ENCODE measurements around the gene ABT1. TPM values are rescaled to one million over a fixed set of nuclear protein-coding genes. Genes with fewer than 3 reads are reported as not detected.

Gene ABT1
- polyA plus RNA-seq, 1 donor, result 15.4 TPM

DNA sequence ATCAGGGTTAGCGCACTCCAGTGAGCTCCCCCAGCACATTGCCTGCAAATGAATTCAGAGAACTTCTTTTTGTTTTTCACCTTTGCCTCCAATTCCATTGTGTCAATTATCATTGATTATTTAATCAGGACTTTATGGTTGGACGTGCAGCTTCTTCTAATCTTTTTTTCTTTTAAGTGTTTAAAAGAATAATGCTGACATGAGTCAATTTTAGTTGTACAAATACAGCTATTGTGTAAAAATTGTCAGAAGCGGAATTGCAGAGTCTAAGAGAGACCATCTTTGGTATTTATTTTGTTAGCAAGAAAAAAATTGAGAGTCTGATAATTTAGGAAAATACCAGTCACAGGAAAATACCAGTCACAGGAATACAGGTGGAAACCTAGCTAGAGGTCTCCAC lies 5.5 kb downstream of the ABT1 start:
- H3K27ac ChIP-seq (ENCODE audit: low read length), result no peak overlapping the region
- H3K9me3 ChIP-seq (ENCODE audit: control insufficient read depth, low read depth, low read length), result no peaks in the 10 kb centered on the region
- no peak overlapping the region for H3K4me3 ChIP-seq (ENCODE audit: low read length)
- WGBS (ENCODE audit: insufficient coverage, low lambda C conversion rate), result 65% methylated on average over 2 of the region's 3 CpGs
- DNase-seq, result no peak
- peaks cover 6% of the 10 kb centered on the region for H3K4me1 ChIP-seq (ENCODE audit: control insufficient read depth, insufficient read depth, low read length)
- peaks cover 20% of the 10 kb centered on the region for H3K36me3 ChIP-seq (ENCODE audit: control insufficient read depth, insufficient read depth, low read length)
- H3K27me3 ChIP-seq (ENCODE audit: control insufficient read depth, insufficient read depth, low read length), result no peaks in the 10 kb centered on the region

DNA sequence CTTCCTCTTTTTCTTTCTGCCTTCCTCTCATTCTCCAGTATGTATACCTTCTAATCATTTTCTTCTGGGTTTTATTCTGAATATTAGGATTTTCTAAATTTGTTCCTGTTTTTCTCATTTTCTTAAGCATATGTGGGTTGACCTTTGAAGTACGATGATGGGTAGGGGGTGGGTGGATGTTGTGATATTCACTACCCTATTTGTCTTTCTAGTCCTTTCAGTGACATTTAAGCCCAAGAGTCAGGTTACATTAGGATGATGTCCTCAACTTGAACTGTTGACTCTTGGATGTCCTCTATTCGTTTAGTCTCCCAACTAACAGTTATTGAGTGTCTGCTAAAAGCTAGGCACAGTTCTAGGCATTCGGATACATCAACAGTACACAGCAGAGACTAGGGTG lies 7.3 kb downstream of the ABT1 start:
- Histone ChIP-seq H3K4me3 (ENCODE audit: low read length) (no peak overlapping the region), H3K9me3 (ENCODE audit: control insufficient read depth, low read depth, low read length) (no peaks in the 10 kb centered on the region), H3K27ac (ENCODE audit: low read length) (no peak overlapping the region), H3K4me1 (ENCODE audit: control insufficient read depth, insufficient read depth, low read length) (no peaks in the 10 kb centered on the region), H3K27me3 (ENCODE audit: control insufficient read depth, insufficient read depth, low read length) (no peaks in the 10 kb centered on the region), H3K36me3 (ENCODE audit: control insufficient read depth, insufficient read depth, low read length) (peaks cover 9% of the 10 kb centered on the region)
- 80% methylated on average over 1 of the region's 3 CpGs for WGBS (ENCODE audit: insufficient coverage, low lambda C conversion rate)
- DNase-seq, result no peak

DNA sequence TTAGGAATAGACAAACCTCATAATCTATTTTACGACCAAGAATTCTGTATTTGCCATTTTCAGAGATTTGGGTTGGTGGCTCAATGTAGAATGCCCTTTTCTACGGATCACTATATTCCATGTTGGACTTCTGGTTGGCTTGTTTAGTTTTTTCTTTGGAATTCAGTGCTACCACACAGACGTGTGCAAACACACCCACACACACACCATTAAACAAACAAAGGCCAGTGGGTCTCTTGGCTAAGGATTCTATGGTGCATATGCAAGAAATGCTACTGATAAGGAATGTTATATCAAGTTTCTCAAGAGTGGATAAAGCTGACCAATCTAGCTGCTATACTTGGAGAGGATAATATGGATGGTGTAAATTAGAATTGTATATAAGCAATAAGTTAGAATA lies 8.0 kb downstream of the ABT1 start:
- Histone ChIP-seq H3K27ac (ENCODE audit: low read length) (no peak overlapping the region), H3K27me3 (ENCODE audit: control insufficient read depth, insufficient read depth, low read length) (no peaks in the 10 kb centered on the region)

DNA sequence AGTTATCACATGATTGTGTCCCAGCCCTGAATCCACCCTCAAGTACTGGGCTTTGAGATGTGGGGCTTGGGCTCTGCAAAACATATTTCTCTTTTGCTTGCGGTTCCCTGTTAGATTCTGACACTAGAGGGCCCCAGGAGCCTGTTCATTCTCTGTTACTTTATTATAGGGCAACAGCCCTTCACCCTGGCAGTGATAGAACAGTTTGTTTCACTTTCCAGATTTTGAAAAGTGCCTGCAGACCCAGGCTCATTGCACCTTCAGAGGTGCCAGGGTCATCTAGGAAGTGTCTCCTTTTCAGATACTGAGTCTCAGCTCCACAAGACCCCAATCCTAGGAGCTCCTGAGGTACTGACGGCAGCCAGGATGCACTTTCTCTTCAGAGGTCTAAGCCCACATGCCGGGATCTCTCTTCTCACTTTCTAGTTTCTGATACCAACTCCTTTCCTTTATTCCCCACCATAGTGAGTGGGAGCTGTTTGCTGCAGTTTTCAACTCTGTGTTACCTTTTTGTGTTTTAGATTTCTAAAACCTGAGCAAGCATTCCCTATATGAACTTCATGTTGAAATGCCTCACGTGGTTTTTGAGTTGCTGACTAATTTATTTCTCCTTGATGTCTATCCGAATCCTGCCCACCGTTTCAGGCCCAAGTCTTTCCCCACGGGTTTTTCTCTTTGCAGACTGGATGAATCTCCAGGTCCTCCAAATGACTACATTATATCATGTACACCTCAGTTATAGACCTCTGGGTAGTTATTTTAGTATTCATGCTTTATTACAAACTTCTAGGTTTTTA lies 10.9 kb downstream of the ABT1 start:
- 73% methylated on average over 2 of the region's 7 CpGs for WGBS (ENCODE audit: insufficient coverage, low lambda C conversion rate)
- H3K9me3 ChIP-seq (ENCODE audit: control insufficient read depth, low read depth, low read length), result no peaks in the 10 kb centered on the region
- H3K4me3 ChIP-seq (ENCODE audit: low read length), result peak overlapping the region; percentile 34
- H3K4me1 ChIP-seq (ENCODE audit: control insufficient read depth, insufficient read depth, low read length), result no peaks in the 10 kb centered on the region
- H3K36me3 ChIP-seq (ENCODE audit: control insufficient read depth, insufficient read depth, low read length), result no peaks in the 10 kb centered on the region
- no peak overlapping the region for H3K27ac ChIP-seq (ENCODE audit: low read length)
- peaks cover 24% of the 10 kb centered on the region for H3K27me3 ChIP-seq (ENCODE audit: control insufficient read depth, insufficient read depth, low read length)
- peak; percentile 54 to 67 for DNase-seq

More for the DNA sequence above, 8.0 kb downstream of the ABT1 start:
- no CpG with 5 or more reads among the region's 3 CpGs for WGBS (ENCODE audit: insufficient coverage, low lambda C conversion rate)
- Histone ChIP-seq H3K36me3 (ENCODE audit: control insufficient read depth, insufficient read depth, low read length) (peaks cover 1% of the 10 kb centered on the region), H3K9me3 (ENCODE audit: control insufficient read depth, low read depth, low read length) (no peaks in the 10 kb centered on the region), H3K4me1 (ENCODE audit: control insufficient read depth, insufficient read depth, low read length) (no peaks in the 10 kb centered on the region), H3K4me3 (ENCODE audit: low read length) (no peak overlapping the region)
- DNase-seq, result no peak

DNA sequence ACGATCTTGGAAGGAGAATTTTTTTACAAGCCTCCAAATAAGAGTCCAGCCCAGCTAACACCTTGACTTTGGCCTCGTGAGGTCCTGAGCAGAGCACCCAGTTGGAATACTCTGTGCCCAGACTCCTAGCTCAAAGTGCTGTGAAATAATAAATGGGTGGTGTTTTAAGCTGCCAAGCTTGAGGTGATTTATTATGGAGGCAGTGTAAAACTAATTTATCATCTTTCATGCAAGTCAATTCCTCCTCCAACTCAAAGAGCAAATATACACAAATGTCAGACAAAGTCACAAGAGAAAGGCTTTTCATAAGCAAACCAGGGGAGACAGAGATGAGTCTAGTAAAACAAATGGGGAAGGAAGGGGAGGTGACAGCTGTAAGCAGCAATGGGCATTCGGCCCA lies 12.7 kb downstream of the ABT1 start:
- peaks cover 4% of the 10 kb centered on the region for H3K4me1 ChIP-seq (ENCODE audit: control insufficient read depth, insufficient read depth, low read length)
- WGBS (ENCODE audit: insufficient coverage, low lambda C conversion rate), result no CpG with 5 or more reads among the region's 3 CpGs
- H3K27me3 ChIP-seq (ENCODE audit: control insufficient read depth, insufficient read depth, low read length), result peaks cover 42% of the 10 kb centered on the region
- no peak overlapping the region for H3K27ac ChIP-seq (ENCODE audit: low read length)
- H3K4me3 ChIP-seq (ENCODE audit: low read length), result no peak overlapping the region
- no peaks in the 10 kb centered on the region for H3K36me3 ChIP-seq (ENCODE audit: control insufficient read depth, insufficient read depth, low read length)
- H3K9me3 ChIP-seq (ENCODE audit: control insufficient read depth, low read depth, low read length), result no peaks in the 10 kb centered on the region
- no peak for DNase-seq

DNA sequence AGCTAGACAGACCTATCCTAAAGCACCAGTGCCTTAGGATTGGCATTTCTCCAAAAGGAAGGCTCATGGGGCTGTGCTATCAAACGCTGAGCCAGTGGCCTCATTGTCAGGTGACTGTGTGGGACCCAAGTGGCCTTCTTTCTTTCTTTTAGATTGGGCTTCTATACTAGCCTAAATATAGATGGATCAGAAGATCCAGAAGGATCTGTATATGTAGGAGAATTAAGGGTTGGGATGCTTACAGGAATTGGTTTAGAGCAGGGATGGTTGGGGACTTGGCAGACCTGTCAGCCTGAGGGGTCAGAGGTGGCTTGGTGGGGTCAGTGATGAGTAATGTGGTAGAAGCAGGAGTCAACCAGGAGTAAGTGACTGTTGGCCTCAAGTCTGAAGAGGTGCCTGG lies 14.8 kb downstream of the ABT1 start:
- Histone ChIP-seq H3K4me3 (ENCODE audit: low read length) (no peak overlapping the region), H3K36me3 (ENCODE audit: control insufficient read depth, insufficient read depth, low read length) (no peaks in the 10 kb centered on the region), H3K27me3 (ENCODE audit: control insufficient read depth, insufficient read depth, low read length) (peaks cover 53% of the 10 kb centered on the region), H3K4me1 (ENCODE audit: control insufficient read depth, insufficient read depth, low read length) (peaks cover 4% of the 10 kb centered on the region), H3K27ac (ENCODE audit: low read length) (no peak overlapping the region), H3K9me3 (ENCODE audit: control insufficient read depth, low read depth, low read length) (peaks cover 2% of the 10 kb centered on the region)
- no peak for DNase-seq
- no CpG with 5 or more reads among the region's 1 CpG for WGBS (ENCODE audit: insufficient coverage, low lambda C conversion rate)

DNA sequence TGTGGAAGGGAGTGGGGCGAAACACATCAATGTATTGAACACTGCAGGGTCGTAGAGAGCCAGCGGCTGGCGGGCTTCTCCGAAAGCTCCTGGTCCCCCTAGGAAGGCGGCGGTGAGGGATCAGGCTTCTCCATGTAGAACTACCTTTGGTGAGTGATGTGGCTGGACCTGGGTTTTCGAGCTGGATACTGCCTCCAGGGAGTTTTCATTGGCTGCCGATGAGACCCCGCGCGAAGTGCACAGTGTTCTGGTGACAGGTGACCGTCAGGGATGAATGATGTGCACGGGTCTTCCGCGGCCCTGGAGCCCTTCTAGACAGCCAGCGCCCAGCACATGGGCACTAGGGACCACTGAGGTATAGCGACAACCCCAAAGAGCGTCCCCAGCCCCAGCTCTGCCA lies 16.4 kb downstream of the ABT1 start:
- peaks cover 4% of the 10 kb centered on the region for H3K4me1 ChIP-seq (ENCODE audit: control insufficient read depth, insufficient read depth, low read length)
- H3K4me3 ChIP-seq (ENCODE audit: low read length), result no peak overlapping the region
- H3K9me3 ChIP-seq (ENCODE audit: control insufficient read depth, low read depth, low read length), result peaks cover 3% of the 10 kb centered on the region
- no peaks in the 10 kb centered on the region for H3K36me3 ChIP-seq (ENCODE audit: control insufficient read depth, insufficient read depth, low read length)
- DNase-seq, result no peak
- H3K27ac ChIP-seq (ENCODE audit: low read length), result no peak overlapping the region
- peaks cover 53% of the 10 kb centered on the region for H3K27me3 ChIP-seq (ENCODE audit: control insufficient read depth, insufficient read depth, low read length)
- no CpG with 5 or more reads among the region's 19 CpGs for WGBS (ENCODE audit: insufficient coverage, low lambda C conversion rate)

DNA sequence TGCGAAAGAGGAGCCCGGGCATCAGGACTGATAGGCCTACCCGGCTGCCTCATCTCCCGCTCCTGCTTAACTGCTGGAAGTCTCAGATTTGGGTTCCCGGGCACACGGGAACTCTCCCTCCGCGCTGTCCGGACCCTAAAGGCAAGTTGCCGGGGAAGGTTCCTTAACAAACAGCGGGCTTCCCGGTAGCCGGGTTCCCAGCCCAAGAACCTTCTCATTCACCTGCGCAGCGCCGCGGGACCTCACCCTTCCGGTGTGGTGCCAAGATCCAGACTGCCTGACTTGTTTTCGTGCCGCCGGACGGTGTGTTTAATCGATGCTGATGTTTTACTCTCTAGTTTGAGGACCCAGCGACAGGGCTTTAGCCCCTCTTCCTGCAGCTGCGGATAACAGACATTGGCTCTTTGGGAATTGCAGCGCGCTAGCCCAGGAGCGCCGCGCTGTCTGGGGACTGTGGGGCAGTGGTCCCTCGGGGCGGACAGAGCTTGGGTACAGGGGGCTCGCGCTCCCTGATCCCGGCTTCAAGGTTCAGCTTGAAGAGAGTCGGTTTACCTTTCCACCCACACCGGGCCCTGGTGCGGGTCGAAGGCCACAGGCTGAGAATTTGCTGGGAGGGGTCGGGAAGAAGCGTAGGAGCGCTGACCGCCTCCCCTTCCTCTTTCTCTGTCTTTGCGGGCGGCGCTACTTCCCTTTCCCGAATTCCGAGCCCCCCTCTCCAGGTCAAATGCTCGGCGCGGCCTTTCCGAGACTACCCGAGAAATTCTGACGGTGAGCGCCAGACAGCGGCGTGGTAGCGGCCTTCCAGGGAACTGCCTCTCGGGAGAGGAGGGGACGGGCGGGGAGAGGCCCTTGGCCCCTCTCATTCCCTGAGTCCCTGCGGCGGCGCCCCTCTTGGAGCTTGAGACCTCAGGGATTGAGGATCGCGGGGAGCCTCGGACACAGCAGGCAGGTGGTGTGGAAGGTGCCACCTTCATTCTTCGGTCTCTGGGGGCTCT lies 17.2 kb downstream of the ABT1 start:
- Histone ChIP-seq H3K4me3 (ENCODE audit: low read length) (peak overlapping the region; percentile 37), H3K36me3 (ENCODE audit: control insufficient read depth, insufficient read depth, low read length) (no peaks in the 10 kb centered on the region), H3K4me1 (ENCODE audit: control insufficient read depth, insufficient read depth, low read length) (peaks cover 4% of the 10 kb centered on the region), H3K9me3 (ENCODE audit: control insufficient read depth, low read depth, low read length) (peaks cover 3% of the 10 kb centered on the region), H3K27ac (ENCODE audit: low read length) (no peak overlapping the region), H3K27me3 (ENCODE audit: control insufficient read depth, insufficient read depth, low read length) (peaks cover 53% of the 10 kb centered on the region)
- DNase-seq, result peak in 1 of 2 donors; percentile 41
- no CpG with 5 or more reads among the region's 68 CpGs for WGBS (ENCODE audit: insufficient coverage, low lambda C conversion rate)

DNA sequence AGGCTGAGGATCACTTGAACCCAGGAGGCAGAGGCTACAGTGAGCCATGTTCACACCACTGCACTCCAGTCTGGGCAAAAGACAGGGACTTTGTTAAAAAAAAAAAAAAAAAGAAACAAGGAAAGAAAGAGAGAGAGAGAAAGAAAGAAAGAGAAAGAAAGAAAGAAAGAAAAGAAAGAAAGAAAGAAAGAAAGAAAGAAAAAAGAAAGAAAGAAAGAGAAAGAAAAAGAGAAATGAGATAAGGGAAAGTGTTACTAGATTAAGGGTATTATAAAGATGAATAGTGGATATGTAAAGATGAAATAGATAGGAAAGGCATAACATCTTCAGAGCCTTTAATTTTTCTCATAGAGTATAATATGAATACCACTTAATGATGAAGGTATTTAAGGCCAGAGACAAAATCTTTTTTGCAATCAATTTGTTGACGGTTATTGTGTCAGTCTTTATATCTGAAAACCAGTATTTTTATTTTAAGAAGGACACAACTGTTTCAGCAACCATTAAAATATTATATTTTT lies 26.6 kb downstream of the ABT1 start:
- Histone ChIP-seq H3K27me3 (ENCODE audit: control insufficient read depth, insufficient read depth, low read length) (peaks cover 4% of the 10 kb centered on the region), H3K4me1 (ENCODE audit: control insufficient read depth, insufficient read depth, low read length) (no peaks in the 10 kb centered on the region)
- no CpG with 5 or more reads among the region's 1 CpG for WGBS (ENCODE audit: insufficient coverage, low lambda C conversion rate)

DNA sequence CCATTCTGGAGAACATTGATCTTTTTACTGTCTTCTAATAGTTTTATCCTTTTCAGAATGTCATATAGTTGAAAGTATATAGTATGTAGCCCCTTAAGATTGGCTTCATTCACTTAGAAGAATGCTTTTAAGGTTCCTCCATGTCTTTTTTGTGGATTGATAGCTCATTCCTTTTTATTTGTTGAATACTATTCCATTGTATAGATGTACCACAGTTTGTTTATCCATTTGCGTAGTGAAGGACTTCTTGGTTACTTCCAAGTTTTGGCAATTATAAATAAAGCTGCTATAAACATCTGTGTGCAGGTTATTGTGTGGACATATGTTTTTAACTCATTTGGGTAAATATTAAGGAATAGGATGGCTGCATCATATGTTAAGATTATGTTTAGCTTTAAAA lies 27.8 kb downstream of the ABT1 start:
- no peaks in the 10 kb centered on the region for H3K4me1 ChIP-seq (ENCODE audit: control insufficient read depth, insufficient read depth, low read length)
- no CpG with 5 or more reads among the region's 1 CpG for WGBS (ENCODE audit: insufficient coverage, low lambda C conversion rate)
- H3K27ac ChIP-seq (ENCODE audit: low read length), result no peak overlapping the region
- no peaks in the 10 kb centered on the region for H3K9me3 ChIP-seq (ENCODE audit: control insufficient read depth, low read depth, low read length)
- no peak for DNase-seq
- H3K27me3 ChIP-seq (ENCODE audit: control insufficient read depth, insufficient read depth, low read length), result peaks cover 4% of the 10 kb centered on the region
- no peak overlapping the region for H3K4me3 ChIP-seq (ENCODE audit: low read length)
- H3K36me3 ChIP-seq (ENCODE audit: control insufficient read depth, insufficient read depth, low read length), result no peaks in the 10 kb centered on the region

More for the DNA sequence above, 26.6 kb downstream of the ABT1 start:
- Histone ChIP-seq H3K9me3 (ENCODE audit: control insufficient read depth, low read depth, low read length) (no peaks in the 10 kb centered on the region), H3K4me3 (ENCODE audit: low read length) (no peak overlapping the region), H3K27ac (ENCODE audit: low read length) (no peak overlapping the region), H3K36me3 (ENCODE audit: control insufficient read depth, insufficient read depth, low read length) (no peaks in the 10 kb centered on the region)
- DNase-seq, result no peak

All from large intestine (tissue), 3 donors.